ENCODE results near the gene MYCBPAP. TPM values are rescaled to one million over a fixed set of nuclear protein-coding genes. Genes with fewer than 3 reads are reported as not detected.

Gene MYCBPAP
- total and polyA plus RNA-seq, 5 experiments from 2014 or later: 0.80 to 2.6 (median 1.3) TPM; not detected in 1

GRCh38 chr17:50547035-50547735 is 38.9 kb downstream of the MYCBPAP start, which contains the start of gene SPATA20:
Gene SPATA20 (plus strand): TSS chr17:50547174. CDS start chr17:50547209, 35 bp downstream.
- ATAC-seq: peak; percentile 83 to 89
- POLR2A ChIA-PET: interaction anchor here (0.6 kb wide), 1 partner anchor 304 kb away, joined by 3 read pairs; no protein-coding TSS in a partner anchor
- H3K4me1 Mint-ChIP-seq: peaks cover 13 to 23% (median 23%) of the 10 kb centered on the region in 4 donors

GRCh38 chr17:50547736-50548083 is 39.5 kb downstream of the MYCBPAP start:
- peaks cover 0 to 12% (median 6%) of the 10 kb centered on the region in 5 donors for H3K27me3 Mint-ChIP-seq
- peak overlapping the region; percentile 72 to 85 (median 78) for H3K4me3 Mint-ChIP-seq
- peak overlapping the region in 8 of 10 donors; percentile 43 to 88 (median 62) for H3K27ac Mint-ChIP-seq
- H3K36me3 Mint-ChIP-seq: peaks cover 0 to 5% (median 0%) of the 10 kb centered on the region in 3 donors
- POLR2A ChIA-PET: no interaction called here
- peaks cover 10 to 18% (median 18%) of the 10 kb centered on the region in 4 donors for H3K4me1 Mint-ChIP-seq
- H3K9me3 Mint-ChIP-seq: no peaks in the 10 kb centered on the region
- ATAC-seq (no peak), DNase-seq (no peak)

More at GRCh38 chr17:50547035-50547735, 38.9 kb downstream of the MYCBPAP start, which contains the start of gene SPATA20:
- DNase-seq: peak; percentile 77 to 92 (median 82)
- peak within 1 kb of the TSS; percentile 72 to 85 (median 78) for H3K4me3 Mint-ChIP-seq
- no peaks in the 10 kb centered on the region for H3K9me3 Mint-ChIP-seq
- peaks cover 0 to 5% (median 0%) of the 10 kb centered on the region in 3 donors for H3K36me3 Mint-ChIP-seq
- peaks cover 0 to 12% (median 6%) of the 10 kb centered on the region in 5 donors for H3K27me3 Mint-ChIP-seq
- peak within 1 kb of the TSS; percentile 43 to 88 (median 70) for H3K27ac Mint-ChIP-seq

DNA sequence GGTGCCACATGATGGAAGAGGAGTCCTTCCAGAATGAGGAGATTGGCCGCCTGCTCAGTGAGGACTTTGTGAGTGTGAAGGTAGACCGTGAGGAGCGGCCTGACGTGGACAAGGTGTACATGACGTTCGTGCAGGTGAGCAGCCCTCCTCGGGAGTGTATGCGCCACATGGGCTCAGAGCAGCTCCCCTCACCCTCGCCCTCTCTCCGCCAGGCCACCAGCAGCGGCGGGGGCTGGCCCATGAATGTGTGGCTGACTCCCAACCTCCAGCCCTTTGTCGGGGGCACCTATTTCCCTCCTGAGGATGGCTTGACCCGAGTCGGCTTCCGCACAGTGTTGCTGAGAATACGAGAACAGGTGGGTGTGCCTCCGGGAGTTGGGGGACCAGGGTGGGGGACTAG is 40.6 kb downstream of the MYCBPAP start:
- DNase-seq: no peak
- POLR2A ChIA-PET: interaction anchor here (1.1 kb wide), 1 partner anchor 14 kb away, joined by 3 read pairs; no protein-coding TSS in a partner anchor
- H3K27me3 Mint-ChIP-seq: peaks cover 0 to 10% (median 6%) of the 10 kb centered on the region in 5 donors
- peaks cover 0 to 5% (median 2%) of the 10 kb centered on the region in 3 donors for H3K36me3 Mint-ChIP-seq
- peak overlapping the region in 2 of 10 donors; percentile 38 to 91 for H3K27ac Mint-ChIP-seq
- ATAC-seq: no peak
- H3K9me3 Mint-ChIP-seq: no peaks in the 10 kb centered on the region
- peak overlapping the region in 2 of 10 donors; percentile 10 to 18 for H3K4me3 Mint-ChIP-seq
- H3K4me1 Mint-ChIP-seq: peaks cover 10 to 17% (median 16%) of the 10 kb centered on the region in 4 donors

DNA sequence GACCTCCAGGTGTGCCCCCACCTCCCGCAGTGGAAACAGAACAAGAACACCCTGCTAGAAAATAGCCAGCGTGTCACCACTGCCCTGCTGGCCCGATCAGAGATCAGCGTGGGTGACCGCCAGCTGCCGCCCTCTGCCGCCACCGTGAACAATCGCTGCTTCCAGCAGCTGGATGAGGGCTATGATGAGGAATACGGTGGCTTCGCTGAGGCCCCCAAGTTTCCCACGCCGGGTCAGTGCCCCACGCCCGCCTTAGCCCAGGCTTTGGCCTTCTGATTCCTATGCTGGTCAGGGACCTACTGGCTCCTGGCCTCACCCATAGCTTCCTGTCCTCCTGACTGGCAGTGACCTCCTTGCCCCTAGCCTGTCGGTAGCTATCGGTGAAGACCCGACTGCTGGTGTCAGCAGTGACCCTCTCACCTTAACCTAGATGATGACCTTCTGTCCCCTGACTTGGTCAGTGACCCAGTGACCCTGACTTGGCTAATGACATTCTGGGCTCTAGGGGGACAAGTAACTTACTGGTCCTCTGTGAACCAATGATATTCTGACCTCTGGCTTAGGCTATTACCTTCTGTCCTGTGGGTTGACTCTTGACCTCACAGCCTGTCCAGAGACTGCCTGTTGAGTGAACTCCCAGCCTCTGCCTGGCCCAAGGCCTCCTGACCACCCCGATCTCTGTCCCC is 41.2 kb downstream of the MYCBPAP start:
- Mint-ChIP-seq H3K9me3 (no peaks in the 10 kb centered on the region), H3K36me3 (peaks cover 0 to 5% (median 2%) of the 10 kb centered on the region in 3 donors), H3K4me3 (peak overlapping the region in 2 of 10 donors; percentile 28 to 45), H3K27me3 (peaks cover 0 to 5% (median 1%) of the 10 kb centered on the region in 5 donors), H3K27ac (peak overlapping the region in 3 of 10 donors; percentile 28 to 81 (median 66)), H3K4me1 (peaks cover 10 to 17% (median 15%) of the 10 kb centered on the region in 4 donors)
- DNase-seq (no peak), ATAC-seq (no peak)
- POLR2A ChIA-PET: interaction anchor here (1.1 kb wide), 1 partner anchor 13 kb away, joined by 3 read pairs; no protein-coding TSS in a partner anchor

GRCh38 chr17:50549969-50550368 is 41.7 kb downstream of the MYCBPAP start:
- no peak overlapping the region for H3K4me3 Mint-ChIP-seq
- no peaks in the 10 kb centered on the region for H3K9me3 Mint-ChIP-seq

DNA sequence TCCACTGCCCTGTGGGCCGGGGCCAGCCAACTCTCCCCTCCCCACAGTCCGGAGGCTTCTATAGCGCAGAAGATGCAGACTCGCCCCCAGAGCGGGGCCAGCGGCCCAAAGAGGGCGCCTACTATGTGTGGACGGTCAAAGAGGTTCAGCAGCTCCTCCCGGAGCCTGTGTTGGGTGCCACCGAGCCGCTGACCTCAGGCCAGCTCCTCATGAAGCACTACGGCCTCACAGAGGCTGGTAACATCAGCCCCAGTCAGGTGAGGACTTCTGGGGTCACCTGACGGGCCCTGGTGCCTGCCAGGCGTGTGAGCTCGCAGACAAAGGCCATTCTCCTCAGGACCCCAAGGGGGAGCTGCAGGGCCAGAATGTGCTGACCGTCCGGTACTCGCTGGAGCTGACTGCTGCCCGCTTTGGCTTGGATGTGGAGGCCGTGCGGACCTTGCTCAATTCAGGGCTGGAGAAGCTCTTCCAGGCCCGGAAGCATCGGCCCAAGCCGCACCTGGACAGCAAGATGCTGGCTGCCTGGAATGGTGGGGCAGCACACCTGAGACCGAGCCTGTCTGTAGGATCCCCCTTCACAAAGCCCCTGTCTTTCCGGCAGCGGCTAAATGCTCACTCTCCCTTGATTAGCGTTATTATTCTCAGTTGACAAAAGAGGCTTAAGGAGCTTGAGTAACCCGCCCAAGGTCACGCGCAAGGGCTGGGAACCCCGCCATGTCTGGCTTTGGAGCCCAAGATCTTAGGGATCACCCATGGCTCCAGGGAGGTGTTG is 42.6 kb downstream of the MYCBPAP start:
- ATAC-seq: no peak
- H3K27ac Mint-ChIP-seq: no peak overlapping the region
- no peaks in the 10 kb centered on the region for H3K27me3 Mint-ChIP-seq
- H3K4me3 Mint-ChIP-seq: peak overlapping the region in 1 of 10 donors; percentile 69
- peaks cover 0 to 9% (median 7%) of the 10 kb centered on the region in 3 donors for H3K36me3 Mint-ChIP-seq
- no peaks in the 10 kb centered on the region for H3K9me3 Mint-ChIP-seq
- POLR2A ChIA-PET: no interaction called here
- H3K4me1 Mint-ChIP-seq: peaks cover 7 to 17% (median 11%) of the 10 kb centered on the region in 4 donors
- DNase-seq: no peak

More at GRCh38 chr17:50549969-50550368, 41.7 kb downstream of the MYCBPAP start:
- peak overlapping the region in 1 of 10 donors; percentile 81 for H3K27ac Mint-ChIP-seq
- ATAC-seq: no peak
- peaks cover 8 to 17% (median 12%) of the 10 kb centered on the region in 4 donors for H3K4me1 Mint-ChIP-seq
- DNase-seq: no peak
- no peaks in the 10 kb centered on the region for H3K27me3 Mint-ChIP-seq
- peaks cover 0 to 5% (median 2%) of the 10 kb centered on the region in 3 donors for H3K36me3 Mint-ChIP-seq
- POLR2A ChIA-PET: interaction anchor here (1.1 kb wide), 1 partner anchor 13 kb away, joined by 3 read pairs; no protein-coding TSS in a partner anchor

GRCh38 chr17:50551433-50551815 is 43.2 kb downstream of the MYCBPAP start:
- H3K4me3 Mint-ChIP-seq: no peak overlapping the region
- H3K4me1 Mint-ChIP-seq: peaks cover 5 to 12% (median 10%) of the 10 kb centered on the region in 4 donors
- POLR2A ChIA-PET: interaction anchor here (1.1 kb wide), 1 partner anchor 10 kb away, joined by 3 read pairs; no protein-coding TSS in a partner anchor
- peaks cover 0 to under 1% (median 0%) of the 10 kb centered on the region in 5 donors for H3K27me3 Mint-ChIP-seq
- DNase-seq (no peak), ATAC-seq (no peak)
- peaks cover 0 to 9% (median 7%) of the 10 kb centered on the region in 3 donors for H3K36me3 Mint-ChIP-seq
- no peak overlapping the region for H3K27ac Mint-ChIP-seq
- no peaks in the 10 kb centered on the region for H3K9me3 Mint-ChIP-seq

- H3K4me1 Mint-ChIP-seq: peaks cover 3 to 8% (median 6%) of the 10 kb centered on the region in 4 donors
- no peaks in the 10 kb centered on the region for H3K9me3 Mint-ChIP-seq
- no peak overlapping the region for H3K4me3 Mint-ChIP-seq
- H3K36me3 Mint-ChIP-seq: peaks cover 0 to 9% (median 7%) of the 10 kb centered on the region in 3 donors
- no peak for DNase-seq
- peaks cover 0 to 2% (median 0%) of the 10 kb centered on the region in 5 donors for H3K27me3 Mint-ChIP-seq
- H3K27ac Mint-ChIP-seq: no peak overlapping the region
- no peak for ATAC-seq
- POLR2A ChIA-PET: interaction anchor here (1.1 kb wide), 1 partner anchor 10 kb away, joined by 3 read pairs; no protein-coding TSS in a partner anchor
Observed at GRCh38 chr17:50551884-50552283, 43.6 kb downstream of the MYCBPAP start.

- H3K27ac Mint-ChIP-seq: no peak overlapping the region
- POLR2A ChIA-PET: no interaction called here
- no peaks in the 10 kb centered on the region for H3K9me3 Mint-ChIP-seq
- ATAC-seq: no peak
- no peak for DNase-seq
- H3K36me3 Mint-ChIP-seq: peaks cover 0 to 9% (median 7%) of the 10 kb centered on the region in 3 donors
- no peak overlapping the region for H3K4me3 Mint-ChIP-seq
- H3K27me3 Mint-ChIP-seq: peaks cover 5 to 21% (median 12%) of the 10 kb centered on the region in 5 donors
- H3K4me1 Mint-ChIP-seq: peaks cover 3 to 11% (median 8%) of the 10 kb centered on the region in 4 donors
Observed at GRCh38 chr17:50554201-50554600, 46.0 kb downstream of the MYCBPAP start.

DNA sequence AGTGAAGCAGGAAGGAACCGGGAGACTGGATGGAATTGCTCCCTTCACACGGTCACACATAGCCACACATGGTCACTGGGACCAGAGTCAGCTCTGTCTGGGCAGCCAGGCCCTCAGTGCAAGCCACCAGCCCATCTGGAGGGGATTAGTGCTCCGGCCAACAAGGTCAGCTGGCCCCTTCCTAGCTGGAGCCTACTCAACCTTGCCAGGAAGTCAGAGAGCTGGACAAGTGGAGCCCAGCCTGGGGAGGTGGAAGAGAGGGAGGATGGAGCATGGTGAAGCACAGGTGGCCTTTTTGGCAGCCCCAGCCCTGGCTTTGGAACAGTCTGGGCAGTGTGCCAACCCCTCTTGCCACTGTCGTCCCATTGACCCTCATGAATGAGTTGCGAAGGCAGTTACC is 48.6 kb downstream of the MYCBPAP start:
- POLR2A ChIA-PET: interaction anchor here (0.6 kb wide), 1 partner anchor 14 kb away, joined by 3 read pairs; no protein-coding TSS in a partner anchor
- Mint-ChIP-seq H3K36me3 (peaks cover 0 to 7% (median 5%) of the 10 kb centered on the region in 3 donors), H3K27me3 (peaks cover 5 to 31% (median 12%) of the 10 kb centered on the region in 5 donors), H3K27ac (no peak overlapping the region), H3K4me1 (peaks cover 5 to 24% (median 17%) of the 10 kb centered on the region in 4 donors), H3K4me3 (peak overlapping the region in 1 of 10 donors; percentile 4), H3K9me3 (no peaks in the 10 kb centered on the region)
- DNase-seq (no peak), ATAC-seq (no peak)

- no peak for DNase-seq
- H3K4me1 Mint-ChIP-seq: peaks cover 11 to 32% (median 23%) of the 10 kb centered on the region in 4 donors
- no peaks in the 10 kb centered on the region for H3K9me3 Mint-ChIP-seq
- ATAC-seq: no peak
- H3K27ac Mint-ChIP-seq: no peak overlapping the region
- POLR2A ChIA-PET: no interaction called here
- peaks cover 0 to 7% (median 5%) of the 10 kb centered on the region in 3 donors for H3K36me3 Mint-ChIP-seq
- no peak overlapping the region for H3K4me3 Mint-ChIP-seq
- H3K27me3 Mint-ChIP-seq: peaks cover 9 to 37% (median 18%) of the 10 kb centered on the region in 5 donors
Observed at GRCh38 chr17:50557630-50558029, 49.4 kb downstream of the MYCBPAP start.
